Kidney (tissue), 14 donors: ENCODE measurements around the gene DLG2. TPM values are rescaled to one million over a fixed set of nuclear protein-coding genes. Genes with fewer than 3 reads are reported as not detected.

Source experiments
- DNase-seq, 5 donors: peaks; one replicate each; pipeline ENCODE4 v3.0.0-alpha.2; 2013 to 2020
- FAIRE-seq: peaks from 2 replicates; lab custom pipeline; 2012; peaks lifted over from hg19 to GRCh38; lab: Jason Lieb, UNC
- H3K27ac ChIP-seq, 2 donors: one replicate each; pipeline ENCODE4 v1.7.0; 2013; ENCODE audit warnings: low read depth in 2 of 2, low read length in 2 of 2, inconsistent platforms in 1 of 2
- H3K27me3 ChIP-seq: one replicate; pipeline ENCODE4 v1.7.1; 2013; ENCODE audit warnings: low read length, inconsistent platforms; ENCODE audit not compliant: control insufficient read depth, insufficient read depth
- H3K36me3 ChIP-seq, 3 donors: one replicate each; pipeline versions ENCODE4 v1.7.0 to v1.7.1; 2013; ENCODE audit warnings: low read length in 3 of 3, control low read depth in 1 of 3, inconsistent platforms in 1 of 3; ENCODE audit not compliant: insufficient read depth in 3 of 3, control insufficient read depth in 2 of 3
- H3K4me1 ChIP-seq, 3 donors: one replicate each; pipeline versions ENCODE4 v1.7.0 to v1.7.1; 2013; ENCODE audit warnings: low read length in 3 of 3, inconsistent platforms in 1 of 3, low read depth in 1 of 3; ENCODE audit not compliant: control insufficient read depth in 2 of 3, insufficient read depth in 2 of 3
- H3K4me3 ChIP-seq, 3 donors: one replicate each; pipeline versions ENCODE4 v1.7.0 to v1.8.1; 2013; ENCODE audit warnings: low read length in 3 of 3, control low read depth in 1 of 3, inconsistent platforms in 1 of 3
- H3K9ac ChIP-seq, 3 donors: one replicate each; pipeline versions ENCODE4 v1.7.0 to v1.7.1; 2013; ENCODE audit warnings: low read length in 3 of 3, control low read depth in 1 of 3, inconsistent platforms in 1 of 3
- H3K9me3 ChIP-seq, 3 donors: one replicate each; pipeline versions ENCODE4 v1.7.0 to v1.7.1; 2013; ENCODE audit warnings: low read length in 3 of 3, control low read depth in 1 of 3, inconsistent platforms in 1 of 3; ENCODE audit not compliant: control insufficient read depth in 2 of 3, insufficient read depth in 1 of 3
- intact Hi-C: fragments of 100-400 bp; cut with DNase I; formaldehyde crosslinking; loops from one replicate; pipeline ENCODE4 v1.11.1; 2022
- polyA plus RNA-seq: library from polyadenylated mRNA; stranded (reverse); fragments of 350-450 nt; fragmentation: Illumina TruSeq; extraction: RNeasy Lipid Tissue Mini Kit (QIAGEN cat#74804); gene quantifications from one replicate; pipeline ENCODE4 v1.2.3, GENCODE V29; 2014; ENCODE audit warnings: low read depth, low replicate concordance; ENCODE audit not compliant: insufficient read depth
- total RNA-seq: library from RNA; stranded (reverse); fragmentation: NEBNext Ultra II Directional; extraction: Animal tissue kit (Norgen Biotek cat#: 25700); gene quantifications from one replicate; pipeline ENCODE4 v1.2.1, GENCODE V29; 2021
- TF ChIP-seq, protein P1 (sequence below): IDR thresholded peaks from 3 replicates; pipeline ENCODE4 v1.5.1; 2012; ENCODE audit warnings: mild to moderate bottlenecking, moderate library complexity, borderline replicate concordance; ENCODE audit not compliant: insufficient read depth; ENCODE audit errors: extremely low read depth
- donor health status: control.
- donor health status: control.
- donor health status: control.
- donor health status: control.
- donor health status: control.
- donor health status: DM: yes; HTN: yes; CAD: no.
- donor health status: Normal renal cell carcinoma (clear cell type).

Gene DLG2
- total and polyA plus RNA-seq, 2 donors from 2014 or later = 2.9 to 7.2 TPM

DNA sequence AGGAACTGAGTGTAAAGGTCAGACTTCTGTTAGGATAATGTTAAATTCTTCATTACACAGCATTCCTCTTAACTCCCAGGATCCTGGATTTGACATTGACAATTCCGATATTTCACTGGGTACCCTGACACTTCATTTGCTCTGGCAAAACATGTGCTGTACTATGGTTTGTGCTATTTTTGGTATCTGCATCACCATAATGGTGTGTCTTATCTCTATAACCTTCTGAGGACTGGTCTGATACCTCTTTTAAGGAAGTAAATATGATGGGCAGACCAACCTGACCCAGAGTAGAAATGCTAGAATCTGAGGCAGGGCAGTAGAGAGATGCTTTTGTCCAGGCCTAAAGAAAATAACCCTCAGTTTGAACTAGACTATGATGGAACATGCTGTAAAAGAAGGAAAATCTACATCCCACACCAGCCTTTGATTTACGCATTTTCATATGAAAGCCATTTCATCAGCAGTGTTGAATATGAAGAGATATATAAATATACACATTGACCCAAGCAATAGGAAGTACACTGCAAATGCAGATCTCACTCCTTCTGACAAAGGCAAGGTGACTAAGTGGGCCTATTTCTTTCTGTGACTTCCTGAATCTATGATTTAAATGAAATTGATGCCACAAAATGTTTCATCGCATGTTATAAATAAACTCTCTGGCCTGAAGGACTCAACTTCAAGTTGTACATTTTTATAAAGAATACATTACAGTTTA lies 966.7 kb downstream of the DLG2 start:
- H3K4me1 ChIP-seq = no peaks in the 10 kb centered on the region
- no peaks in the 10 kb centered on the region for H3K36me3 ChIP-seq
- FAIRE-seq (no peak), DNase-seq (no peak)
- no peaks in the 10 kb centered on the region for H3K27me3 ChIP-seq
- TF ChIP-seq, protein P1, sequence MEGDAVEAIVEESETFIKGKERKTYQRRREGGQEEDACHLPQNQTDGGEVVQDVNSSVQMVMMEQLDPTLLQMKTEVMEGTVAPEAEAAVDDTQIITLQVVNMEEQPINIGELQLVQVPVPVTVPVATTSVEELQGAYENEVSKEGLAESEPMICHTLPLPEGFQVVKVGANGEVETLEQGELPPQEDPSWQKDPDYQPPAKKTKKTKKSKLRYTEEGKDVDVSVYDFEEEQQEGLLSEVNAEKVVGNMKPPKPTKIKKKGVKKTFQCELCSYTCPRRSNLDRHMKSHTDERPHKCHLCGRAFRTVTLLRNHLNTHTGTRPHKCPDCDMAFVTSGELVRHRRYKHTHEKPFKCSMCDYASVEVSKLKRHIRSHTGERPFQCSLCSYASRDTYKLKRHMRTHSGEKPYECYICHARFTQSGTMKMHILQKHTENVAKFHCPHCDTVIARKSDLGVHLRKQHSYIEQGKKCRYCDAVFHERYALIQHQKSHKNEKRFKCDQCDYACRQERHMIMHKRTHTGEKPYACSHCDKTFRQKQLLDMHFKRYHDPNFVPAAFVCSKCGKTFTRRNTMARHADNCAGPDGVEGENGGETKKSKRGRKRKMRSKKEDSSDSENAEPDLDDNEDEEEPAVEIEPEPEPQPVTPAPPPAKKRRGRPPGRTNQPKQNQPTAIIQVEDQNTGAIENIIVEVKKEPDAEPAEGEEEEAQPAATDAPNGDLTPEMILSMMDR = no peak
- no peak overlapping the region for H3K27ac ChIP-seq
- no peak overlapping the region for H3K9ac ChIP-seq
- H3K4me3 ChIP-seq = no peak overlapping the region
- no peaks in the 10 kb centered on the region for H3K9me3 ChIP-seq
- intact Hi-C loops = no loop called here

DNA sequence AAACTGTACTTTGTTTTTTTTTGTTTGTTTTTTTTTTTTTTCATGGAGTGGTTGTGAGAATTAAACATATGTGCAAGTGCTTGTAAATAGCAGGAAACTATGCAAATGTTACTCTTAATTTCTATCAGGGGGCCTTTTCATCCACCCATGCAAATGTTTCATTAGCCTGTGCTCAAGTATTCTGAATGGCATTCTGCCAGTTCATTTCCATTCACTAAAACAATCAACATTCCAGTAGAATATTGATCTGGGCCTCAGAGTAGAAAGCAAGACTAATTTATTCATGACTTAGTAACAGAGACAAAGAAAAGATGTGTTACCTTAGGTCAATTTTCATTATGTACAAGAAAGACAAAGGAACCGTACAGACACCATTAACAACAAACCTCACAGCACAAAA lies 971.4 kb downstream of the DLG2 start:
- Histone ChIP-seq H3K36me3 (no peaks in the 10 kb centered on the region), H3K4me1 (no peaks in the 10 kb centered on the region), H3K9ac (no peak overlapping the region), H3K27ac (no peak overlapping the region), H3K9me3 (no peaks in the 10 kb centered on the region), H3K4me3 (no peak overlapping the region), H3K27me3 (no peaks in the 10 kb centered on the region)
- intact Hi-C loops = no loop called here
- no peak for FAIRE-seq
- TF ChIP-seq, protein P1 = no peak
- no peak for DNase-seq

DNA sequence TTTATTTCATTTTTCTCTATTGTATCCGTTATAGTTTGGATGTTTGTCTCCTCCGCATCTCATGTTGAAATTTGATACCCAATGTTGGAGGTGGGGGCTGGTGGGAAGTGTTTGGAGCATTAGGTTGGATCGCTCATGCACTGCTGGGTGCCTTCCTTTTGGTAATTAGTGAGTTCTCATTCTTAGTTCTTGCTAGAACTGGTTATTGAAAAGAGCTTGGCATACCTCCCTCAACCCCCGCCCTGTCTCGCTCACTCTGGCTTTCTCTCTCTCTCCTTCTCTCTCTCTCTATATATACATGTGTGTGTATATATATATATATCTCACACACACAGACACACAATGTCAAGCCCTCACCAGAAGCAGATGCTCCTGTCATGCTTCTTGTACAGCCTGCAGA lies 978.7 kb downstream of the DLG2 start:
- H3K4me1 ChIP-seq = peaks cover 0 to 3% (median 0%) of the 10 kb centered on the region in 3 donors
- no peaks in the 10 kb centered on the region for H3K36me3 ChIP-seq
- FAIRE-seq (no peak), DNase-seq (peak in 1 of 5 donors; percentile 18)
- no peak overlapping the region for H3K4me3 ChIP-seq
- H3K27ac ChIP-seq = no peak overlapping the region
- no peaks in the 10 kb centered on the region for H3K27me3 ChIP-seq
- intact Hi-C loops = no loop called here
- no peaks in the 10 kb centered on the region for H3K9me3 ChIP-seq
- H3K9ac ChIP-seq = no peak overlapping the region
- TF ChIP-seq, protein P1 = no peak
